A549 treated with CpdA at 1 μM for 4 hours (cell line): ENCODE data around the gene ZNF280A. TPM values are rescaled to one million over a fixed set of nuclear protein-coding genes. Genes with fewer than 3 reads are reported as not detected.

Source experiments
- total RNA-seq: library from RNA; stranded (reverse); fragments of 200-300 nt; extraction: Qiagen RNA extraction; gene quantifications from 5 replicates; pipeline ENCODE4 v1.2.3, GENCODE V29; 2022; ENCODE audit warnings: low read depth

The ZNF280A gene, protein sequence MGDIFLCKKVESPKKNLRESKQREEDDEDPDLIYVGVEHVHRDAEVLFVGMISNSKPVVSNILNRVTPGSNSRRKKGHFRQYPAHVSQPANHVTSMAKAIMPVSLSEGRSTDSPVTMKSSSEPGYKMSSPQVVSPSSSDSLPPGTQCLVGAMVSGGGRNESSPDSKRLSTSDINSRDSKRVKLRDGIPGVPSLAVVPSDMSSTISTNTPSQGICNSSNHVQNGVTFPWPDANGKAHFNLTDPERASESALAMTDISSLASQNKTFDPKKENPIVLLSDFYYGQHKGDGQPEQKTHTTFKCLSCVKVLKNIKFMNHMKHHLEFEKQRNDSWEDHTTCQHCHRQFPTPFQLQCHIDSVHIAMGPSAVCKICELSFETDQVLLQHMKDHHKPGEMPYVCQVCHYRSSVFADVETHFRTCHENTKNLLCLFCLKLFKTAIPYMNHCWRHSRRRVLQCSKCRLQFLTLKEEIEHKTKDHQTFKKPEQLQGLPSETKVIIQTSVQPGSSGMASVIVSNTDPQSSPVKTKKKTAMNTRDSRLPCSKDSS
- 2.6 to 3.3 TPM (median 2.8 TPM) in 5 replicates for total RNA-seq

GRCh38 chr22:22520020-22520656 is at the start of gene ZNF280A:
Gene ZNF280A, minus strand, starts transcription at chr22:22520270. Its CDS starts 4,640 bp downstream, at chr22:22515630.

DNA sequence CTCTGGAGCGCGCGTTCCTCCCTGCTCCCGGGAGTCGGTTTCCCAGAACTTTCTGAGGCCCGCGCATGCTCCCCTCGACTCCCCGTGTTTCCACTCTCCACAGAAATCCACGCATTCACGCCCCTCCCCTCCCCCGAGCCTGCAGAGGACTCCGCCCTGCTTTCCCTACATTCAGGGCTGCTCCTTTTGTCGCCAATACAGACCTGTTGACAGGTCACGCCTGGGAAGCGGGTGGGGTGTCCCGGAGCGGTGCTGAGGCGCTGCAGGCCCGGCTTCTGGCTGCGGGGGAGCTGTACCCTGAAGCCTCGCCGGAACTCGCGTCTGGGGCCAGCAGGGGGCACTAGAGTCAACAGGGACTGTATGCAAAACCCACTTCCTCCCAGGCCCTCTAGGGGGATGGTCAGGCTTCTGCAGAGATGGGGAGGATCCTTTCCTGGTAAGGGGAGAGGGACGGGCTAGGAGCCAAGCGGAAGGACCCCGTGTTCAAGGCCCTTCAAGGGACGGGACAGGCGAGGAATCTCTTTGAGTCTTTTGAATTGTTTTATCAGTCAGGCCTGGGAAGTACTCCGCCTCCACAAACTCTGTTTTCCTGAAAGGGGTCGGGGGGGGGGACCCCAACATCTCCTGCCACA is 39.0 kb upstream of the ZNF280A start, which contains the start of gene PRAME:
Gene PRAME, minus strand, starts transcription at position 294 of the 632 bp plus-strand sequence. CDS start 2,433 bp downstream, outside the sequence.

DNA sequence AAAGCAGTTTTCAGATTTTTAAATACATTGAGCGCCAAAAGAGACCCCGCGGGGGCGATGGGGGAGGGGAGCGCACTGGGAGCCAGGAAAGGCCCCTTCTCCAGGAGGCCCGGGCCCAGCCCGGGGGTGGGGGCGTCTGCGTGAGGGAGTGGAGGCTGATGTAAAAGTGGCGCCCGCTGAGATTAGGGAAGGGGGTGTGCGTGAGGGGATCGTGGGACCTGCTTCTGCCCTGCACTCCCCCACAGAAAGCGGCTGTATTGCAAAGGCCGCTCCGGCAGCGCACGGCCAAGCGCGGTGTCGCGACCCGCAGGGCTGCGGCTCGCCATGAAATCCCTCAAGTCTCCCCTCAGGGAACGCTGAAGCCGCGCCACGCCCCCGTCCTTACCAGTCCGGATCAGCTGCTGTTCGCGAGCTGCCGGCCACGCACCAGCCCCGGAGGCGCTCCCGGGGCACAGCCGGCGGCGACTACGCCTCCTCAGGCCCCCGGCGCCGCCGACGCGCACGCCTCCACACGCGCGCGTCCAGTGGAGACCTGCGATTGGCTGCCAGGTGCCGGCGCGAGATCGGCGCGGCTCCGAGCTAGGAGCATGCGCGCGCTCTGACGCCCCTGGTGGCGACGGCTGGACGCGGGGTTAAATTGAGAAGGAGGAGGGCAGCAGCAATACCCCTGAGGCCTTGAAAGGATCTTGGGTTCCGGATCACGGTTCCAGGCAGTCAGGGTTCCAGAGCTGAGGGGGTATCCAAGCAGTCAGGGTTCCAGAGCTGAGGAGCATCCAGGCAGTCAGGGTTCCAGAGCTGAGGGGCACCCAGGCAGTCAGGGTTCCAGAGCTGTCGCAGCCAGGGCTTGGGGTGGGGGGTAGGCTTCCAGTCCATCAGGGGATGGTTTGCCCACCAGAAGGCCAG is 11.5 kb downstream of the ZNF280A start, which contains the start of gene ZNF280B:
Gene ZNF280B, minus strand, starts transcription at position 469 of the 903 bp plus-strand sequence. CDS start 19,344 bp downstream, outside the sequence.

Other genes with a start within 250 kb of the ZNF280A start
- gene ZNF280B, start 11.5 kb downstream of the ZNF280A start, total RNA-seq, result 1.4 to 1.8 TPM (median 1.5 TPM) in 5 replicates
- gene PRAME, start 39.0 kb upstream of the ZNF280A start, total RNA-seq, result 97.3 to 113 TPM (median 108 TPM) in 5 replicates
- gene GGTLC2, start 124.3 kb upstream of the ZNF280A start, total RNA-seq, result not detected in 5 replicates